GM21367 (cell line): Measurements from ENCODE around the gene IER3.

ENCODE experiments used
- ATAC-seq: cut with Tn5 transposase; IDR thresholded peaks from one replicate; pipeline ENCODE4 v1.9.1; 2021; ENCODE audit not compliant: unreplicated experiment

Gene IER3

GRCh38 chr6:30744054-30744805, at the start of gene IER3:
TSS of gene IER3 (minus strand) at chr6:30744547. CDS start at chr6:30744518, 29 bp downstream.
- ATAC-seq = no peak

GRCh38 chr6:30793521-30794194, 49.3 kb upstream of the IER3 start:
- no peak for ATAC-seq

GRCh38 chr6:30792786-30793185, 48.4 kb upstream of the IER3 start:
- no peak for ATAC-seq

- ATAC-seq = no peak
These were observed 46.5 kb upstream of the IER3 start for GRCh38 chr6:30790724-30791383.

GRCh38 chr6:30789606-30790005, 45.3 kb upstream of the IER3 start:
- no peak for ATAC-seq

GRCh38 chr6:30787954-30788353, 43.6 kb upstream of the IER3 start:
- no peak for ATAC-seq

GRCh38 chr6:30782425-30783014, 38.2 kb upstream of the IER3 start:
- ATAC-seq = no peak

- ATAC-seq = no peak
These were observed 37.5 kb upstream of the IER3 start for GRCh38 chr6:30781743-30782424.

- no peak for ATAC-seq
These were observed 37.0 kb upstream of the IER3 start for GRCh38 chr6:30781395-30781742.

GRCh38 chr6:30780642-30780920, 36.2 kb upstream of the IER3 start:
- no peak for ATAC-seq

GRCh38 chr6:30779850-30780641, 35.7 kb upstream of the IER3 start:
- ATAC-seq = no peak

GRCh38 chr6:30778001-30778635, 33.8 kb upstream of the IER3 start:
- no peak for ATAC-seq

- no peak for ATAC-seq
These were observed 32.8 kb upstream of the IER3 start for GRCh38 chr6:30777155-30777485.

- ATAC-seq = no peak
These were observed 32.2 kb upstream of the IER3 start for GRCh38 chr6:30776390-30777154.

GRCh38 chr6:30775104-30775503, 30.8 kb upstream of the IER3 start:
- ATAC-seq = no peak

GRCh38 chr6:30774701-30775100, 30.4 kb upstream of the IER3 start:
- ATAC-seq = no peak

GRCh38 chr6:30770592-30770991, 26.2 kb upstream of the IER3 start:
- no peak for ATAC-seq

- no peak for ATAC-seq
These were observed 25.6 kb upstream of the IER3 start for GRCh38 chr6:30769853-30770524.
